ENCODE results near the gene STON2. TPM values are rescaled to one million over a fixed set of nuclear protein-coding genes. Genes with fewer than 3 reads are reported as not detected.
A peak's percentile ranks its signal among the peaks of the same experiment; 100 is the strongest.

The STON2 gene
- total and polyA plus RNA-seq, 2 of the 13 experiments (the other 11 are each of a cell fraction or from before 2014, with no cell fraction given), result 2.1 to 11.0 TPM

DNA sequence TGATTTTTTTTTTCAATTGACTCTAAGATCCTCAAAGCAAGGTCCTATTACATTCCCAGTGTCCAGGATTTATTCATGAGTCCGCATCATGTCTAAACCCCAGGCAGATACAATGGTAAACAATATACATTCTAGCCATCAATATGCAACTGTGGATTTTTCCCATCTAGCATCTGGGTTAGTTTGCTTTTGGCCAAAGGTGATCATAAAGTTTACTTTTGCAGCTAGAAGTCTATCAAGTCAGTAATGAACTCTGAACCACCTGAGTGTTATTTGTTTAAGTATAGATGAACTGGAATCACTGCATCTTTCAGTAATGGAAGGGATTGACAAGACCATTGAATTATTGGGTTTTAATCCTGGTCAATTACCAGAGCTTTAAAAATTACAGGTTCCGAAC lies 80.8 kb downstream of the STON2 start (continued):
- TF ChIP-seq, protein P1, sequence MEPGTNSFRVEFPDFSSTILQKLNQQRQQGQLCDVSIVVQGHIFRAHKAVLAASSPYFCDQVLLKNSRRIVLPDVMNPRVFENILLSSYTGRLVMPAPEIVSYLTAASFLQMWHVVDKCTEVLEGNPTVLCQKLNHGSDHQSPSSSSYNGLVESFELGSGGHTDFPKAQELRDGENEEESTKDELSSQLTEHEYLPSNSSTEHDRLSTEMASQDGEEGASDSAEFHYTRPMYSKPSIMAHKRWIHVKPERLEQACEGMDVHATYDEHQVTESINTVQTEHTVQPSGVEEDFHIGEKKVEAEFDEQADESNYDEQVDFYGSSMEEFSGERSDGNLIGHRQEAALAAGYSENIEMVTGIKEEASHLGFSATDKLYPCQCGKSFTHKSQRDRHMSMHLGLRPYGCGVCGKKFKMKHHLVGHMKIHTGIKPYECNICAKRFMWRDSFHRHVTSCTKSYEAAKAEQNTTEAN (CRISPR knock-in tag; conservative IDR thresholded peaks at IDR 0.05), result 0 out of 2 replicates have a peak, but pooled peaks have one; percentile 40
- TF ChIP-seq ZNF180 (CRISPR knock-in tag; IDR thresholded peaks at IDR 0.05; ENCODE audit: borderline replicate concordance, low read depth) (no peak), KDM6A (CRISPR knock-in tag; IDR thresholded peaks at IDR 0.05; ENCODE audit: low read depth) (peak; percentile 21; the same call in 1 of the 2 replicates), PPARG (CRISPR knock-in tag; conservative IDR thresholded peaks at IDR 0.05) (peak; percentile 78), MED1 (CRISPR knock-in tag; IDR thresholded peaks at IDR 0.05) (peak; percentile 42; the same call in 1 of the 2 replicates), TBL1XR1 (IDR thresholded peaks at IDR 0.05; ENCODE audit: borderline replicate concordance, low read length, partially characterized antibody) (no peak), TBP (CRISPR knock-in tag; IDR thresholded peaks at IDR 0.05) (no peak), GFI1 (CRISPR knock-in tag; IDR thresholded peaks at IDR 0.05; ENCODE audit: borderline replicate concordance) (peak; percentile 62; the same call in 1 of the 2 replicates), POGZ (CRISPR knock-in tag; IDR thresholded peaks at IDR 0.05) (peak; percentile 23; the same call in 1 of the 2 replicates), HDAC2 (CRISPR knock-in tag; IDR thresholded peaks at IDR 0.05) (0 out of 2 replicates have a peak, but pooled peaks have one; percentile 31), ZFP62 (CRISPR knock-in tag; IDR thresholded peaks at IDR 0.05) (no peak), KLF11 (CRISPR knock-in tag; IDR thresholded peaks at IDR 0.05) (no peak), CREB1 (IDR thresholded peaks at IDR 0.05) (no peak), CREB1 (CRISPR knock-in tag; IDR thresholded peaks at IDR 0.05) (peak; percentile 25; the same call in 1 of the 2 replicates), NR2F1 (CRISPR knock-in tag; IDR thresholded peaks at IDR 0.05) (peak; percentile 13 to 76; a peak in 3 of 4 replicates), SAP130 (CRISPR knock-in tag; IDR thresholded peaks at IDR 0.05; ENCODE audit: low read depth) (0 out of 2 replicates have a peak, but pooled peaks have one; percentile 44), FOXO1 (CRISPR knock-in tag; IDR thresholded peaks at IDR 0.05) (no peak), ZNF747 (CRISPR knock-in tag; IDR thresholded peaks at IDR 0.05; ENCODE audit: borderline replicate concordance) (no peak), RXRB (CRISPR knock-in tag; IDR thresholded peaks at IDR 0.05; ENCODE audit: borderline replicate concordance) (peak; percentile 67; the same call in 1 of the 2 replicates), ZNF256 (CRISPR knock-in tag; conservative IDR thresholded peaks at IDR 0.05) (no peak), GATA4 (IDR thresholded peaks at IDR 0.05; ENCODE audit: borderline replicate concordance, low read depth) (no peak), GATAD2A (CRISPR knock-in tag; IDR thresholded peaks at IDR 0.05) (peak; percentile 52), ISX (CRISPR knock-in tag; conservative IDR thresholded peaks at IDR 0.05) (no peak), TRIM24 (CRISPR knock-in tag; IDR thresholded peaks at IDR 0.05) (no peak), LCORL (IDR thresholded peaks at IDR 0.05) (no peak), LCORL (CRISPR knock-in tag; IDR thresholded peaks at IDR 0.05) (no peak), SNAI1 (CRISPR knock-in tag; IDR thresholded peaks at IDR 0.05; ENCODE audit: borderline replicate concordance) (no peak), ZNF30 (CRISPR knock-in tag; IDR thresholded peaks at IDR 0.05) (no peak), HOXA5 (CRISPR knock-in tag; IDR thresholded peaks at IDR 0.05) (no peak), NFIC (IDR thresholded peaks at IDR 0.05; ENCODE audit: low read length) (peak; percentile 46; the same call in 1 of the 2 replicates), POLR2A (IDR thresholded peaks at IDR 0.05; ENCODE audit: insufficient read depth in 1 of 2, low read depth in 2 of 2, low read length in 2 of 2) (no peak)
- TF ChIP-seq, protein P2, sequence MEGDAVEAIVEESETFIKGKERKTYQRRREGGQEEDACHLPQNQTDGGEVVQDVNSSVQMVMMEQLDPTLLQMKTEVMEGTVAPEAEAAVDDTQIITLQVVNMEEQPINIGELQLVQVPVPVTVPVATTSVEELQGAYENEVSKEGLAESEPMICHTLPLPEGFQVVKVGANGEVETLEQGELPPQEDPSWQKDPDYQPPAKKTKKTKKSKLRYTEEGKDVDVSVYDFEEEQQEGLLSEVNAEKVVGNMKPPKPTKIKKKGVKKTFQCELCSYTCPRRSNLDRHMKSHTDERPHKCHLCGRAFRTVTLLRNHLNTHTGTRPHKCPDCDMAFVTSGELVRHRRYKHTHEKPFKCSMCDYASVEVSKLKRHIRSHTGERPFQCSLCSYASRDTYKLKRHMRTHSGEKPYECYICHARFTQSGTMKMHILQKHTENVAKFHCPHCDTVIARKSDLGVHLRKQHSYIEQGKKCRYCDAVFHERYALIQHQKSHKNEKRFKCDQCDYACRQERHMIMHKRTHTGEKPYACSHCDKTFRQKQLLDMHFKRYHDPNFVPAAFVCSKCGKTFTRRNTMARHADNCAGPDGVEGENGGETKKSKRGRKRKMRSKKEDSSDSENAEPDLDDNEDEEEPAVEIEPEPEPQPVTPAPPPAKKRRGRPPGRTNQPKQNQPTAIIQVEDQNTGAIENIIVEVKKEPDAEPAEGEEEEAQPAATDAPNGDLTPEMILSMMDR (CRISPR knock-in tag; IDR thresholded peaks at IDR 0.05), result no peak
